HepG2 (cell line): ENCODE measurements around the gene HAUS5. TPM values are rescaled to one million over a fixed set of nuclear protein-coding genes. Genes with fewer than 3 reads are reported as not detected.

Source experiments
- CBX5 ChIP-seq: sonication (generic); formaldehyde crosslinking; IDR thresholded peaks from 2 replicates; pipeline ENCODE4 v1.4.0; 2020; ENCODE audit warnings: missing genetic modification reagents, borderline replicate concordance
- GZF1 ChIP-seq: sonication (generic); formaldehyde crosslinking; IDR thresholded peaks from 2 replicates; pipeline ENCODE4 v1.5.1; 2020; ENCODE audit warnings: mild to moderate bottlenecking, missing genetic modification reagents
- HNRNPH1 ChIP-seq: fragments of 200-400 bp; formaldehyde crosslinking; optimal IDR thresholded peaks from 2 replicates; pipeline ENCODE3; 2017; ENCODE audit warnings: mild to moderate bottlenecking, low read depth, low read length
- HOXA9 ChIP-seq: sonication (generic); formaldehyde crosslinking; IDR thresholded peaks from 2 replicates; pipeline ENCODE4 v1.8.1; 2022; ENCODE audit warnings: missing genetic modification reagents, mild to moderate bottlenecking, moderate library complexity, borderline replicate concordance
- ZBTB7B ChIP-seq: sonication (generic); formaldehyde crosslinking; IDR thresholded peaks from 2 replicates; pipeline ENCODE4 v1.4.0; 2020; ENCODE audit warnings: missing genetic modification reagents
- ZNF124 ChIP-seq: sonication (generic); formaldehyde crosslinking; IDR thresholded peaks from 2 replicates; pipeline ENCODE4 v1.4.0; 2020; ENCODE audit warnings: missing genetic modification reagents
- ZNF652 ChIP-seq: IDR thresholded peaks from 2 replicates; pipeline ENCODE4 v1.6.1; 2016; ENCODE audit warnings: low read depth, borderline replicate concordance
- ZNF790 ChIP-seq: sonication (generic); formaldehyde crosslinking; IDR thresholded peaks from 2 replicates; pipeline ENCODE4 v1.8.0; 2022; ENCODE audit warnings: missing genetic modification reagents, mild to moderate bottlenecking, borderline replicate concordance
- ZNF891 ChIP-seq: sonication (generic); formaldehyde crosslinking; IDR thresholded peaks from 2 replicates; pipeline ENCODE4 v1.5.0; 2020; ENCODE audit warnings: mild to moderate bottlenecking, missing genetic modification reagents
- polyA plus RNA-seq, 8 experiments: library from polyadenylated mRNA; depleted of rRNA in 3 of 8; stranded (reverse) in 7 of 8; unstranded in 1 of 8; fragments of >200 nt; fragmentation: Illumina TruSeq in 4 of 8; extraction: Trizol in 4 of 8; gene quantifications; 2 replicates each; pipeline versions ENCODE4 v1.2.1 to v1.2.3, GENCODE V29; 2011 to 2016; ENCODE audit warnings: low read depth in 4 of 8, missing spikeins in 1 of 8, mixed read lengths in 1 of 8; ENCODE audit not compliant: insufficient read depth in 1 of 8
- total RNA-seq, 5 experiments: library from RNA; depleted of rRNA; stranded (reverse); fragments of >200 nt; fragmentation: Illumina TruSeq; extraction: Trizol; gene quantifications; 2 replicates each; pipeline ENCODE4 v1.2.3, GENCODE V29; 2016; ENCODE audit warnings: low read depth in 1 of 5
- TF ChIP-seq, protein P1 (sequence below): sonication (generic); formaldehyde crosslinking; IDR thresholded peaks from 2 replicates; pipeline ENCODE4 v1.4.0; 2020; ENCODE audit warnings: mild to moderate bottlenecking, missing genetic modification reagents
- TF ChIP-seq, protein P2 (sequence below): sonication (generic); formaldehyde crosslinking; IDR thresholded peaks from 2 replicates; pipeline ENCODE4 v1.4.0; 2020; ENCODE audit warnings: mild to moderate bottlenecking, missing genetic modification reagents
- TF ChIP-seq, protein P3 (sequence below): sonication (generic); formaldehyde crosslinking; IDR thresholded peaks from 2 replicates; pipeline ENCODE4 v1.4.0; 2020; ENCODE audit warnings: missing genetic modification reagents
- TF ChIP-seq, protein P4 (sequence below): sonication (generic); formaldehyde crosslinking; IDR thresholded peaks from 2 replicates; pipeline ENCODE4 v1.4.0; 2020; ENCODE audit warnings: mild to moderate bottlenecking, low read depth, missing genetic modification reagents
- TF ChIP-seq, protein P5 (sequence below): sonication (generic); formaldehyde crosslinking; IDR thresholded peaks from 2 replicates; pipeline ENCODE4 v1.4.0; 2020; ENCODE audit warnings: mild to moderate bottlenecking, missing genetic modification reagents
- TF ChIP-seq, protein P6 (sequence below): sonication (generic); formaldehyde crosslinking; IDR thresholded peaks from 2 replicates; pipeline ENCODE4 v1.9.0; 2021; ENCODE audit warnings: missing genetic modification reagents, borderline replicate concordance

HAUS5 gene
- total and polyA plus RNA-seq, 2 of the 13 experiments (the other 11 are each of a cell fraction or from before 2014, with no cell fraction given), result 10.3 to 17.7 TPM

DNA sequence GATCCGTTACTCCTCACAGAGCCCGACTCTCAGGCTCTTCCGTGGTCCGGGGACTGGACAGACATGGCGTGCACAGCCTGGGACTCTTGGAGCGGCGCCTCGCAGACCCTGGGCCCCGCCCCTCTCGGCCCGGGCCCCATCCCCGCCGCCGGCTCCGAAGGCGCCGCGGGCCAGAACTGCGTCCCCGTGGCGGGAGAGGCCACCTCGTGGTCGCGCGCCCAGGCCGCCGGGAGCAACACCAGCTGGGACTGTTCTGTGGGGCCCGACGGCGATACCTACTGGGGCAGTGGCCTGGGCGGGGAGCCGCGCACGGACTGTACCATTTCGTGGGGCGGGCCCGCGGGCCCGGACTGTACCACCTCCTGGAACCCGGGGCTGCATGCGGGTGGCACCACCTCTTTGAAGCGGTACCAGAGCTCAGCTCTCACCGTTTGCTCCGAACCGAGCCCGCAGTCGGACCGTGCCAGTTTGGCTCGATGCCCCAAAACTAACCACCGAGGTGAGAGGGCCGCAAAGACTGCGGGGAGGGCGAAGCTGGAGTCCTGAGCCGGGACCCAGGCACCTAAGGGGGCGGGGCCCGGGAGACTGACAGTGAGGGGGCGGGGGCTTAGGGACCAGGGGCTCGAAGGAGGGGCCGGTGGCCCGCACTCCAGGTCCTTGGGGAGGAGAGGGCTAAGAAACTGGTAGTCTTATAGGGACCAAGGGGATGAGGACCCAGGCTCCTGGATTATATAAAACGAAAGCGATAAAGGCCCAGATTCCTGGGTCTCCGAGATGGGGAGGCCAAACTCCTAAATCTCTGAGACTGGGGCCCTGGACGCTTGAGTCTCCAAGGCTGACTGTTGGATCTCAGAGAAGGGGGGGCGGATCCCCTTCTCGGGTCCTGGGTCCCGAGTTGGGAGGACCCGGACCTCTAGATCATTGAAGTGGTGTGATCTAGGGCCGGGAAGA, 31.0 kb downstream of the HAUS5 start (continued):
- TF ChIP-seq, protein P1, sequence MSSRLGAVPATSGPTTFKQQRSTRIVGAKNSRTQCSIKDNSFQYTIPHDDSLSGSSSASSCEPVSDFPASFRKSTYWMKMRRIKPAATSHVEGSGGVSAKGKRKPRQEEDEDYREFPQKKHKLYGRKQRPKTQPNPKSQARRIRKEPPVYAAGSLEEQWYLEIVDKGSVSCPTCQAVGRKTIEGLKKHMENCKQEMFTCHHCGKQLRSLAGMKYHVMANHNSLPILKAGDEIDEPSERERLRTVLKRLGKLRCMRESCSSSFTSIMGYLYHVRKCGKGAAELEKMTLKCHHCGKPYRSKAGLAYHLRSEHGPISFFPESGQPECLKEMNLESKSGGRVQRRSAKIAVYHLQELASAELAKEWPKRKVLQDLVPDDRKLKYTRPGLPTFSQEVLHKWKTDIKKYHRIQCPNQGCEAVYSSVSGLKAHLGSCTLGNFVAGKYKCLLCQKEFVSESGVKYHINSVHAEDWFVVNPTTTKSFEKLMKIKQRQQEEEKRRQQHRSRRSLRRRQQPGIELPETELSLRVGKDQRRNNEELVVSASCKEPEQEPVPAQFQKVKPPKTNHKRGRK, result no peak
- TF ChIP-seq, protein P2, sequence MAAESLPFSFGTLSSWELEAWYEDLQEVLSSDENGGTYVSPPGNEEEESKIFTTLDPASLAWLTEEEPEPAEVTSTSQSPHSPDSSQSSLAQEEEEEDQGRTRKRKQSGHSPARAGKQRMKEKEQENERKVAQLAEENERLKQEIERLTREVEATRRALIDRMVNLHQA (CRISPR knock-in tag), result no peak
- TF ChIP-seq, protein P3, sequence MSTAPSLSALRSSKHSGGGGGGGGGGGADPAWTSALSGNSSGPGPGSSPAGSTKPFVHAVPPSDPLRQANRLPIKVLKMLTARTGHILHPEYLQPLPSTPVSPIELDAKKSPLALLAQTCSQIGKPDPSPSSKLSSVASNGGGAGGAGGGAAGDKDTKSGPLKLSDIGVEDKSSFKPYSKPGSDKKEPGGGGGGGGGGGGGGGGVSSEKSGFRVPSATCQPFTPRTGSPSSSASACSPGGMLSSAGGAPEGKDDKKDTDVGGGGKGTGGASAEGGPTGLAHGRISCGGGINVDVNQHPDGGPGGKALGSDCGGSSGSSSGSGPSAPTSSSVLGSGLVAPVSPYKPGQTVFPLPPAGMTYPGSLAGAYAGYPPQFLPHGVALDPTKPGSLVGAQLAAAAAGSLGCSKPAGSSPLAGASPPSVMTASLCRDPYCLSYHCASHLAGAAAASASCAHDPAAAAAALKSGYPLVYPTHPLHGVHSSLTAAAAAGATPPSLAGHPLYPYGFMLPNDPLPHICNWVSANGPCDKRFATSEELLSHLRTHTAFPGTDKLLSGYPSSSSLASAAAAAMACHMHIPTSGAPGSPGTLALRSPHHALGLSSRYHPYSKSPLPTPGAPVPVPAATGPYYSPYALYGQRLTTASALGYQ, result peak; percentile 67; the same call in 1 of the 2 replicates
- TF ChIP-seq, protein P4, sequence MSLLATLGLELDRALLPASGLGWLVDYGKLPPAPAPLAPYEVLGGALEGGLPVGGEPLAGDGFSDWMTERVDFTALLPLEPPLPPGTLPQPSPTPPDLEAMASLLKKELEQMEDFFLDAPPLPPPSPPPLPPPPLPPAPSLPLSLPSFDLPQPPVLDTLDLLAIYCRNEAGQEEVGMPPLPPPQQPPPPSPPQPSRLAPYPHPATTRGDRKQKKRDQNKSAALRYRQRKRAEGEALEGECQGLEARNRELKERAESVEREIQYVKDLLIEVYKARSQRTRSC (CRISPR knock-in tag), result no peak
- peak; percentile 41; the same call in 1 of the 2 replicates for TF ChIP-seq ZNF891 (CRISPR knock-in tag)
- TF ChIP-seq ZNF790, result no peak
- peak; percentile 67; the same call in 1 of the 2 replicates for TF ChIP-seq ZBTB7B
- TF ChIP-seq HOXA9 (CRISPR knock-in tag), result peak; percentile 87
- TF ChIP-seq CBX5, result peak; percentile 77
- TF ChIP-seq, protein P5, sequence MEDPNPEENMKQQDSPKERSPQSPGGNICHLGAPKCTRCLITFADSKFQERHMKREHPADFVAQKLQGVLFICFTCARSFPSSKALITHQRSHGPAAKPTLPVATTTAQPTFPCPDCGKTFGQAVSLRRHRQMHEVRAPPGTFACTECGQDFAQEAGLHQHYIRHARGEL (CRISPR knock-in tag), result no peak
- peak; percentile 88 for TF ChIP-seq ZNF124
- no peak for TF ChIP-seq HNRNPH1
- TF ChIP-seq ZNF652, result no peak
- TF ChIP-seq GZF1 (CRISPR knock-in tag), result no peak
- TF ChIP-seq, protein P6, sequence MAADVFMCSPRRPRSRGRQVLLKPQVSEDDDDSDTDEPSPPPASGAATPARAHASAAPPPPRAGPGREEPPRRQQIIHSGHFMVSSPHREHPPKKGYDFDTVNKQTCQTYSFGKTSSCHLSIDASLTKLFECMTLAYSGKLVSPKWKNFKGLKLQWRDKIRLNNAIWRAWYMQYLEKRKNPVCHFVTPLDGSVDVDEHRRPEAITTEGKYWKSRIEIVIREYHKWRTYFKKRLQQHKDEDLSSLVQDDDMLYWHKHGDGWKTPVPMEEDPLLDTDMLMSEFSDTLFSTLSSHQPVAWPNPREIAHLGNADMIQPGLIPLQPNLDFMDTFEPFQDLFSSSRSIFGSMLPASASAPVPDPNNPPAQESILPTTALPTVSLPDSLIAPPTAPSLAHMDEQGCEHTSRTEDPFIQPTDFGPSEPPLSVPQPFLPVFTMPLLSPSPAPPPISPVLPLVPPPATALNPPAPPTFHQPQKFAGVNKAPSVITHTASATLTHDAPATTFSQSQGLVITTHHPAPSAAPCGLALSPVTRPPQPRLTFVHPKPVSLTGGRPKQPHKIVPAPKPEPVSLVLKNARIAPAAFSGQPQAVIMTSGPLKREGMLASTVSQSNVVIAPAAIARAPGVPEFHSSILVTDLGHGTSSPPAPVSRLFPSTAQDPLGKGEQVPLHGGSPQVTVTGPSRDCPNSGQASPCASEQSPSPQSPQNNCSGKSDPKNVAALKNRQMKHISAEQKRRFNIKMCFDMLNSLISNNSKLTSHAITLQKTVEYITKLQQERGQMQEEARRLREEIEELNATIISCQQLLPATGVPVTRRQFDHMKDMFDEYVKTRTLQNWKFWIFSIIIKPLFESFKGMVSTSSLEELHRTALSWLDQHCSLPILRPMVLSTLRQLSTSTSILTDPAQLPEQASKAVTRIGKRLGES, result peak; percentile 73
